GM12878 (cell line): ENCODE measurements around the gene PTPRB. TPM values are rescaled to one million over a fixed set of nuclear protein-coding genes. Genes with fewer than 3 reads are reported as not detected.

Source experiments
- ATAC-seq: fragments of 200-7000 bp; cut with Tn5 transposase; 3 replicates; pipeline ENCODE4 v1.9.1; 2020; ENCODE audit warnings: mild to moderate bottlenecking, moderate library complexity
- BruUV-seq: library from RNA; stranded (reverse); fragments of 400-500 nt; replicated peaks from 2 replicates; lab custom pipeline; 2021; lab: Mats Ljungman, UMichigan
- CTCF ChIA-PET: fragments of 300-600 bp; sonication (Branson Sonifier 250); formaldehyde crosslinking; extraction: SDS; loops from one replicate; lab custom pipeline; 2021; ENCODE audit warnings: inconsistent platforms; lab: Yijun Ruan, JAX
- POLR2A ChIA-PET: fragments of 350-600 bp; formaldehyde crosslinking; extraction: SDS; loops from one replicate; lab custom pipeline; 2021; ENCODE audit warnings: inconsistent platforms; lab: Charles Lee
- RAD21 ChIA-PET: fragments of 300-600 bp; sonication (Branson Sonifier 250); formaldehyde crosslinking; loops from one replicate; lab custom pipeline; 2023; ENCODE audit warnings: antibody characterized with exemption; ENCODE audit not compliant: unreplicated experiment; lab: Charles Lee
- SMC1A ChIA-PET: fragments of 300-600 bp; sonication (Branson Sonifier 250); formaldehyde crosslinking; loops from one replicate; lab custom pipeline; 2023; ENCODE audit not compliant: unreplicated experiment, uncharacterized antibody; lab: Charles Lee
- DNase-seq: peaks from one replicate; pipeline ENCODE4 v3.0.0-alpha.2; 2011; ENCODE audit warnings: low read depth, low spot score
- FAIRE-seq: peaks from 3 replicates; lab custom pipeline; 2011; peaks lifted over from hg19 to GRCh38; lab: Jason Lieb, UNC
- H2AFZ ChIP-seq: 2 replicates; pipeline ENCODE4 v1.6.0; 2011; ENCODE audit warnings: low read depth, low read length, control low read depth; ENCODE audit not compliant: control insufficient read depth
- H3K27ac ChIP-seq: 2 replicates; pipeline ENCODE4 v1.5.1; 2011; ENCODE audit warnings: control low read depth; ENCODE audit not compliant: control insufficient read depth, insufficient read depth
- H3K27me3 ChIP-seq, 2 experiments: replicated peaks in 1 of 2; 2 replicates each; pipeline versions ENCODE4 v1.6.0 to v1.6.1; 2011; ENCODE audit warnings: low read length in 1 of 2; ENCODE audit not compliant: control insufficient read depth in 2 of 2, insufficient read depth in 2 of 2
- H3K36me3 ChIP-seq, 2 experiments: 2 replicates each; pipeline ENCODE4 v1.5.1; 2011; ENCODE audit warnings: low read length in 1 of 2; ENCODE audit not compliant: control insufficient read depth in 2 of 2, insufficient read depth in 2 of 2
- H3K4me1 ChIP-seq: 2 replicates; pipeline ENCODE4 v1.6.1; 2011; ENCODE audit warnings: mild to moderate bottlenecking, low read length, moderate library complexity, mixed read lengths; ENCODE audit not compliant: control insufficient read depth, insufficient read depth
- H3K4me2 ChIP-seq: 2 replicates; pipeline ENCODE4 v1.6.0; 2011; ENCODE audit warnings: control low read depth; ENCODE audit not compliant: control insufficient read depth, insufficient read depth
- H3K4me3 ChIP-seq: fragments of 200-600 bp; sonication (generic); 2 replicates; pipeline ENCODE4 v1.5.1; 2016
- H3K79me2 ChIP-seq: 2 replicates; pipeline ENCODE4 v1.6.0; 2011; ENCODE audit warnings: low read length; ENCODE audit not compliant: control insufficient read depth, insufficient read depth
- H3K9ac ChIP-seq: 2 replicates; pipeline ENCODE4 v1.8.0; 2011; ENCODE audit warnings: low read length, control low read depth, mixed read lengths; ENCODE audit not compliant: control insufficient read depth, insufficient read depth
- H3K9me3 ChIP-seq: replicated peaks from 3 replicates; pipeline ENCODE4 v1.5.1; 2011; ENCODE audit warnings: mild to moderate bottlenecking, low read length; ENCODE audit not compliant: control insufficient read depth, insufficient read depth
- H4K20me1 ChIP-seq: 2 replicates; pipeline ENCODE4 v1.6.0; 2011; ENCODE audit not compliant: control insufficient read depth, insufficient read depth
- BMI1 ChIP-seq: fragments of 450-650 bp; IDR thresholded peaks from 2 replicates; pipeline ENCODE4 v1.6.1; 2016; ENCODE audit warnings: mild to moderate bottlenecking, moderate library complexity, borderline replicate concordance
- CBX3 ChIP-seq: fragments of 200-600 bp; sonication (generic); IDR thresholded peaks from 2 replicates; pipeline ENCODE4 v1.6.1; 2016; ENCODE audit warnings: low read depth, borderline replicate concordance
- FOXM1 ChIP-seq: IDR thresholded peaks from 2 replicates; pipeline ENCODE4 v1.6.1; 2012; ENCODE audit warnings: low read depth, mild to moderate bottlenecking, inconsistent platforms, low read length, moderate library complexity
- HCFC1 ChIP-seq: fragments of 150-350 bp; IDR thresholded peaks from 2 replicates; pipeline ENCODE4 v1.6.1; 2014; ENCODE audit warnings: low read length
- IRF3 ChIP-seq: fragments of 450-650 bp; IDR thresholded peaks from 2 replicates; pipeline ENCODE4 v1.6.1; 2014; ENCODE audit warnings: mild to moderate bottlenecking
- LARP7 ChIP-seq: fragments of 450-650 bp; IDR thresholded peaks from 2 replicates; pipeline ENCODE4 v1.6.1; 2017; ENCODE audit warnings: mild to moderate bottlenecking
- MAX ChIP-seq: IDR thresholded peaks from 2 replicates; pipeline ENCODE4 v1.6.1; 2012; ENCODE audit warnings: low read depth, low read length, improper control_type of control experiment
- SMC3 ChIP-seq: IDR thresholded peaks from 2 replicates; pipeline ENCODE4 v1.6.1; 2011; ENCODE audit warnings: low read length, improper control_type of control experiment, borderline replicate concordance
- SREBF1 ChIP-seq: IDR thresholded peaks from 2 replicates; pipeline ENCODE4 v1.6.1; 2012; ENCODE audit warnings: mild to moderate bottlenecking, low read length
- SRF ChIP-seq, 2 experiments: IDR thresholded peaks; 2 replicates each; pipeline ENCODE4 v1.6.1; 2011; ENCODE audit warnings: low read depth in 2 of 2, low read length in 2 of 2, mild to moderate bottlenecking in 1 of 2, moderate library complexity in 1 of 2
- SUZ12 ChIP-seq: fragments of 200-600 bp; sonication (generic); IDR thresholded peaks from one replicate; pipeline ENCODE4 v1.6.1; 2018; ENCODE audit warnings: antibody characterized with exemption, mild to moderate bottlenecking; ENCODE audit not compliant: unreplicated experiment
- YY1 ChIP-seq: IDR thresholded peaks from 2 replicates; pipeline ENCODE4 v1.6.1; 2011; ENCODE audit warnings: low read depth, mild to moderate bottlenecking, low read length
- ZNF274 ChIP-seq: IDR thresholded peaks from one replicate; pipeline ENCODE4 v1.8.0; 2011; ENCODE audit not compliant: insufficient read length, insufficient read depth
- ZNF622 ChIP-seq: fragments of 450-650 bp; IDR thresholded peaks from 2 replicates; pipeline ENCODE4 v1.6.1; 2017; ENCODE audit warnings: mild to moderate bottlenecking, inconsistent platforms
- WGBS: methylation state at CpG from one replicate; pipeline ENCODE4 v1.1.6; 2016; ENCODE audit warnings: low lambda C conversion rate; ENCODE audit not compliant: insufficient replicate concordance, insufficient coverage; ENCODE audit errors: missing lambda C conversion rate; 5-methylcytosine and 5-hydroxymethylcytosine counted together
- in situ Hi-C: fragments of 300-500 bp; cut with MboI; formaldehyde crosslinking; loops from 9 replicates; pipeline ENCODE4 v1.14.3; 2018; ENCODE audit warnings: mixed read lengths
- intact Hi-C: fragments of 100-400 bp; cut with micrococcal nuclease; formaldehyde crosslinking; loops from one replicate; pipeline ENCODE4 v1.14.2; 2022; ENCODE audit not compliant: unreplicated experiment
- polyA plus RNA-seq, 11 experiments: library from polyadenylated mRNA; depleted of rRNA in 4 of 11; unstranded in 6 of 11; stranded (reverse) in 5 of 11; fragments of >200 nt; fragmentation: Nextera tagmentation in 4 of 11; fragmentation: Illumina TruSeq in 1 of 11; extraction: Ambion mirVana in 4 of 11; extraction: Trizol in 1 of 11; gene quantifications; 1 replicate in 1 of 11; 2 replicates in 10 of 11; pipeline versions ENCODE4 v1.2.1 to v1.2.3, GENCODE V29; 2011 to 2016; ENCODE audit warnings: inconsistent platforms in 2 of 11, missing spikeins in 2 of 11, low read depth in 1 of 11
- total RNA-seq, 4 experiments: library from RNA; depleted of rRNA in 3 of 4; stranded (reverse); fragments of >200 nt in 3 of 4; fragmentation: Illumina TruSeq in 1 of 4; extraction: Trizol in 1 of 4; gene quantifications; 2 replicates each; pipeline versions ENCODE4 v1.2.1 to v1.2.3, GENCODE V29; 2013 to 2021
- TF ChIP-seq, protein P1 (sequence below): fragments of 450-650 bp; IDR thresholded peaks from 2 replicates; pipeline ENCODE4 v1.6.1; 2017; ENCODE audit warnings: mild to moderate bottlenecking
- TF ChIP-seq, protein P2 (sequence below): IDR thresholded peaks from 2 replicates; pipeline ENCODE4 v1.6.1; 2011; ENCODE audit warnings: borderline replicate concordance, low read depth, mild to moderate bottlenecking, moderate library complexity, mixed read lengths, low read length; ENCODE audit not compliant: insufficient read depth; ENCODE audit errors: extremely low read length

The PTPRB gene
- total and polyA plus RNA-seq, 10 of the 15 experiments (the other 5 are each of a cell fraction or from before 2014, with no cell fraction given): 0.03 to 0.35 (median 0.05) TPM

GRCh38 chr12:70551731-70552130 is 85.5 kb downstream of the PTPRB start:
- BruUV-seq: no TSS peak
- RAD21 ChIA-PET: no interaction called here
- Histone ChIP-seq H3K36me3 (no peaks in the 10 kb centered on the region), H3K9ac (no peak overlapping the region), H3K4me2 (no peak overlapping the region), H4K20me1 (no peaks in the 10 kb centered on the region), H3K27me3 (no peaks in the 10 kb centered on the region), H3K27ac (no peak overlapping the region), H3K4me3 (no peak overlapping the region), H3K9me3 (no peaks in the 10 kb centered on the region), H3K79me2 (no peaks in the 10 kb centered on the region), H2AFZ (no peak overlapping the region), H3K4me1 (no peaks in the 10 kb centered on the region)
- intact Hi-C loops: no loop called here
- ATAC-seq (no peak), DNase-seq (no peak), FAIRE-seq (no peak)
- POLR2A ChIA-PET: no interaction called here
- SMC1A ChIA-PET: no interaction called here
- TF ChIP-seq LARP7 (no peak), ZNF274 (no peak), SUZ12 (no peak), SREBF1 (no peak)
- 86% methylated on average over 2 of the region's 2 CpGs for WGBS
- in situ Hi-C loops: no loop called here
- CTCF ChIA-PET: no interaction called here

- Histone ChIP-seq H3K27me3 (no peaks in the 10 kb centered on the region), H3K79me2 (no peaks in the 10 kb centered on the region), H3K4me3 (no peak overlapping the region), H3K4me2 (no peak overlapping the region), H3K4me1 (no peaks in the 10 kb centered on the region), H3K9me3 (no peaks in the 10 kb centered on the region), H2AFZ (no peak overlapping the region), H4K20me1 (no peaks in the 10 kb centered on the region), H3K27ac (no peak overlapping the region), H3K9ac (no peak overlapping the region), H3K36me3 (no peaks in the 10 kb centered on the region)
- ATAC-seq: no peak
- FAIRE-seq: no peak
- POLR2A ChIA-PET: no interaction called here
- RAD21 ChIA-PET: no interaction called here
- SMC1A ChIA-PET: interaction anchor here (0.7 kb wide), 1 partner anchor 35 kb away, joined by 3 read pairs; no protein-coding TSS in a partner anchor
- BruUV-seq: no TSS peak
- DNase-seq: no peak
- in situ Hi-C loops (no loop called here), intact Hi-C loops (no loop called here)
- 42% methylated on average over 6 of the region's 6 CpGs for WGBS
- CTCF ChIA-PET: interaction anchor here (0.8 kb wide), 1 partner anchor 650 kb away, joined by 3 read pairs; no protein-coding TSS in a partner anchor
- TF ChIP-seq, protein P1, sequence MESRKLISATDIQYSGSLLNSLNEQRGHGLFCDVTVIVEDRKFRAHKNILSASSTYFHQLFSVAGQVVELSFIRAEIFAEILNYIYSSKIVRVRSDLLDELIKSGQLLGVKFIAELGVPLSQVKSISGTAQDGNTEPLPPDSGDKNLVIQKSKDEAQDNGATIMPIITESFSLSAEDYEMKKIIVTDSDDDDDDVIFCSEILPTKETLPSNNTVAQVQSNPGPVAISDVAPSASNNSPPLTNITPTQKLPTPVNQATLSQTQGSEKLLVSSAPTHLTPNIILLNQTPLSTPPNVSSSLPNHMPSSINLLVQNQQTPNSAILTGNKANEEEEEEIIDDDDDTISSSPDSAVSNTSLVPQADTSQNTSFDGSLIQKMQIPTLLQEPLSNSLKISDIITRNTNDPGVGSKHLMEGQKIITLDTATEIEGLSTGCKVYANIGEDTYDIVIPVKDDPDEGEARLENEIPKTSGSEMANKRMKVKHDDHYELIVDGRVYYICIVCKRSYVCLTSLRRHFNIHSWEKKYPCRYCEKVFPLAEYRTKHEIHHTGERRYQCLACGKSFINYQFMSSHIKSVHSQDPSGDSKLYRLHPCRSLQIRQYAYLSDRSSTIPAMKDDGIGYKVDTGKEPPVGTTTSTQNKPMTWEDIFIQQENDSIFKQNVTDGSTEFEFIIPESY: no peak
- TF ChIP-seq CBX3 (no peak), SRF (IDR thresholded peaks at IDR 0.05; ENCODE audit: low read depth in 2 of 2, low read length in 2 of 2) (no peak), FOXM1 (no peak), ZNF622 (no peak), HCFC1 (no peak), IRF3 (no peak), MAX (no peak), BMI1 (no peak), YY1 (no peak), SMC3 (no peak)
- TF ChIP-seq, protein P2, sequence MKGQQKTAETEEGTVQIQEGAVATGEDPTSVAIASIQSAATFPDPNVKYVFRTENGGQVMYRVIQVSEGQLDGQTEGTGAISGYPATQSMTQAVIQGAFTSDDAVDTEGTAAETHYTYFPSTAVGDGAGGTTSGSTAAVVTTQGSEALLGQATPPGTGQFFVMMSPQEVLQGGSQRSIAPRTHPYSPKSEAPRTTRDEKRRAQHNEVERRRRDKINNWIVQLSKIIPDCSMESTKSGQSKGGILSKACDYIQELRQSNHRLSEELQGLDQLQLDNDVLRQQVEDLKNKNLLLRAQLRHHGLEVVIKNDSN: no peak
These were observed 87.0 kb downstream of the PTPRB start for GRCh38 chr12:70550180-70550577.
